ENCODE results near the gene AKAP6. TPM values are rescaled to one million over a fixed set of nuclear protein-coding genes. Genes with fewer than 3 reads are reported as not detected.

AKAP6 gene
- total and polyA plus RNA-seq, 2 of the 8 experiments (the other 6 are each of a cell fraction or from before 2014, with no cell fraction given), result 0.09 to 0.89 TPM

DNA sequence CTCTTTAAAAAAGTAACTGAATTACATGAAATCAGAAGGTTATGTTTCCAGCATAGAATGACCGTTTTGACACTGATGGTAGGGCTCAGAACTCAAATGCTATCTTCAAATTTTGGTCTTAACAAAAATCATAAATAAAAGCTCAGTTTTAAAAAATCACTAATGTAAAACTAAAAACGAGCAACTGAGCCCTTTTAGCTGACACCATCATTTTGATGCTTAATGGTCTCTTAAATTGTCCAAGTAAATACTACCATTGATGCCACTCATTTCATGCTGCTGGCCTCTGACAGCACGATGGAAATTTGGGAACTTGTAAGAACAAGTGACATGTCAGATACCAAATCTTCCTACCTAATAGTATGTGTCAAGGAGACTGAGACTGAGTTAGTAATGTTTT, 205.0 kb downstream of the AKAP6 start:
- Histone ChIP-seq H3K23ac (ENCODE audit: insufficient read length) (no peak overlapping the region), H3K9ac (replicated peaks in 1 of 4; ENCODE audit: extremely low read depth in 1 of 4, low read depth in 3 of 4, low read length in 3 of 4) (no peak overlapping the region), H3K14ac (ENCODE audit: insufficient read length) (no peak overlapping the region), H2AK5ac (ENCODE audit: low read depth, low read length) (no peak overlapping the region), H4K8ac (ENCODE audit: extremely low read depth, insufficient read depth, low read length) (no peak overlapping the region), H3K4me2 (ENCODE audit: insufficient read depth in 1 of 2, low read depth in 2 of 2, low read length in 2 of 2) (no peak overlapping the region), H2AFZ (ENCODE audit: low read length) (no peak overlapping the region), H2BK120ac (replicated peaks; ENCODE audit: low read depth, low read length) (no peak overlapping the region), H3K56ac (replicated peaks; ENCODE audit: insufficient read length, low read depth, low read length) (no peak overlapping the region), H2BK5ac (ENCODE audit: low read depth, low read length) (no peak overlapping the region), H4K5ac (ENCODE audit: insufficient read length, low read depth, low read length) (no peak overlapping the region), H3K79me1 (ENCODE audit: low read depth, low read length) (no peaks in the 10 kb centered on the region), H2BK12ac (ENCODE audit: low read depth, low read length) (no peak overlapping the region), H2BK15ac (ENCODE audit: low read length) (no peak overlapping the region), H3K23me2 (ENCODE audit: low read depth, low read length) (no peaks in the 10 kb centered on the region), H3K27me3 (replicated peaks in 1 of 4; ENCODE audit: control insufficient read depth in 3 of 4, extremely low read depth in 1 of 4, insufficient read depth in 3 of 4, low read length in 3 of 4) (peaks cover 0 to under 1% (median 0%) of the 10 kb centered on the region in 4 experiments; a peak in 1 of 7 replicates), H2BK20ac (ENCODE audit: low read length) (no peak overlapping the region), H3K4me1 (replicated peaks in 1 of 4; ENCODE audit: control insufficient read depth in 3 of 4, insufficient read depth in 4 of 4, low read length in 3 of 4) (no peaks in the 10 kb centered on the region), H3K18ac (ENCODE audit: extremely low read depth, low read length) (no peak overlapping the region), H3K27ac (ENCODE audit: low read depth, low read length) (no peak overlapping the region), H3K4me3 (ENCODE audit: extremely low read depth in 1 of 4, insufficient read depth in 2 of 4, low read depth in 3 of 4, low read length in 4 of 4) (no peak overlapping the region), H3K79me2 (ENCODE audit: control insufficient read depth in 1 of 2, insufficient read depth in 2 of 2, low read length in 2 of 2) (no peaks in the 10 kb centered on the region), H4K20me1 (replicated peaks in 1 of 2; ENCODE audit: control insufficient read depth in 1 of 2, insufficient read depth in 2 of 2, low read length in 2 of 2) (no peaks in the 10 kb centered on the region), H3K36me3 (ENCODE audit: control insufficient read depth in 2 of 4, insufficient read depth in 4 of 4, low read length in 3 of 4) (no peaks in the 10 kb centered on the region), H3K9me3 (ENCODE audit: insufficient read depth in 2 of 2, low read depth in 1 of 2, low read length in 1 of 2) (no peaks in the 10 kb centered on the region), H4K91ac (replicated peaks; ENCODE audit: insufficient read length, low read length) (no peak overlapping the region), H3K4ac (replicated peaks; ENCODE audit: insufficient read length, low read depth, low read length) (no peak overlapping the region)
- ChIA-PET POLR2A (ENCODE audit: partially characterized antibody) (no interaction called here), CTCF (ENCODE audit: partially characterized antibody) (no interaction called here)
- FAIRE-seq (no peak), DNase-seq (ENCODE audit: low read depth in 1 of 2, low spot score in 2 of 2) (no peak)
- WGBS, 2 experiments (ENCODE audit: extremely low coverage in 1 of 2, insufficient coverage in 1 of 2, insufficient read length in 1 of 2, insufficient replicate concordance in 2 of 2, low coverage in 1 of 2, low lambda C conversion rate in 2 of 2, missing lambda C conversion rate in 1 of 2), result 95% methylated on average over 3 of the region's 3 CpGs; no CpG with 5 or more reads in 1 of the 2 experiments
- no peak for TF ChIP-seq FOSL1 (IDR thresholded peaks at IDR 0.05; ENCODE audit: insufficient read depth, low read depth, low read length)
- no peak for TF ChIP-seq POLR2AphosphoS5 (IDR thresholded peaks at IDR 0.05; ENCODE audit: low read depth, low read length)
- no peak for TF ChIP-seq SAP30 (IDR thresholded peaks at IDR 0.05; ENCODE audit: insufficient read depth, insufficient replicate concordance, low read length)
- no peak for TF ChIP-seq EP300 (IDR thresholded peaks at IDR 0.05; ENCODE audit: borderline replicate concordance in 1 of 2, low read depth in 2 of 2, low read length in 2 of 2)
